ENCODE data around the gene MVB12B.

The MVB12B gene

DNA sequence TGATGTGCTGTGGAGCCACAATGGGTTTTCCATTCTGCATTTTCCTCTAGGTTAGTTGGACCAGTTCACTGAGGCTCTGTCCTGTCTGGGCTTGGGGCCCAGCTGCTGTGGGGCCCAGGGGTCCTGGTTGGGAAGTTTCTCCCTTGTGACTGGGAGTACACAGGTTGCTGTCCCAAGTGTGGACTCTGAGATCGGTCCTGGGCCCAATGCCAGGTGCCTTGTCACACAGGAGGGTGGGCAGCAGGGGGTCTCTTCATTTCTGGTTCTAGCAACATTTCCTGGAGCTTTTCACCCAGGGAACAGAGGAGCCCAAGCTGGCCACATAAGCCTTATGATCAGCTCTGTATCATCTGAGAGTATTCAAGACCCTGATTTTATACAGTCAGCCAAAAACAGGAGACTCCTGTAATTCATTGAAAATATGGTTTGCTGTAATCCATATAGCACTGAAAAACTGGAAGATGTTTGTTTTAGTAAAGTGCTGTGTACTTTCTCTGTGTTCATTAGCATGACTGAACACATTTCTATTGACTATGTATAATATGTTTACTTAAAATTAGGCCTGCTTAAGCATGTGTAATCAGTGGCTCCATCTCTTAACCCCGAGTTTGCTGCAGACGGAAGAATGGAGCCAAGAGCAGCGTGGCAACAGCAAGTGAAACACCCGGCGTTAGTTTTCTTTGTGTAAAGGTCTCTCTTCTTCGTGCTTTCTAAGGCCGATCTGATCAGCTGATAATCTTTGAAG, 62.5 kb downstream of the MVB12B start:
- no peak for DNase-seq

DNA sequence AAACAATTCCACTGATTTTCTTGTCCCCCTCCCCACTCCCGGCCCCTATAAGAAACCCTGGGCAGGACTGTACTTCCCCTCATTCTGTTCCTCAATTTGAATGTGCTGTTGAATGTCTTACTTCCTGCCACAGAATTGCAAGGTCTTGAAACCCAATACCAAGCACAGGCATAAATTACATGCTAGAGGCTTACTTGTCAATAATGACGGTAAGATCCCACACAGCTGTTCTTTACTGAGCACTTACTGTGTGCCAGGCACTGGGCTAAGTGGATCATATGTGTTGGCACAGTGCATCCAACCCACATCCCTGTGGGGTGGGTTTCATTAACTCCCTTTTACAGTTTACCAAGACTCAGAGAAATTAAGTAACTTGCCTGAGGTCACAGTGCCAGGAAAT, 63.4 kb downstream of the MVB12B start:
- no peak for DNase-seq

DNA sequence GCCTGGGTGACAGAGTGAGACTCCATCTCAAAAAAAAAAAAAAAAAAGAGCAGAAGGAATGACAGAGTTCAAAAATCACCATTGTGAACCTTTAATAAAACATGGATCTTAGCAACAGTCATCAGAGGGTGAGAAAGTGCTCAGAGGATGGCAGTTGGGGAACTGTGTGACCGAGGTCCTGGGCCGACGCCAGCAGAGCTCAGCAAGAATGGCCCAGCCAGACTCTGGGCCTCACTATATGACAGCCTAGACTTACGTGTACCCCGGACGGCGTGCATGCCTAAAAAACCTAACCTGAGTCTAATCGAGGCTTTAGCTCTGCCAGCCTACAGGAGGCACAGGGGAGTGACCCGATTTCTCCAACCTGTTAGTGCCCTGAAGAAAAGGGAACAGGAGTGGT, 64.3 kb downstream of the MVB12B start:
- DNase-seq, result no peak

DNA sequence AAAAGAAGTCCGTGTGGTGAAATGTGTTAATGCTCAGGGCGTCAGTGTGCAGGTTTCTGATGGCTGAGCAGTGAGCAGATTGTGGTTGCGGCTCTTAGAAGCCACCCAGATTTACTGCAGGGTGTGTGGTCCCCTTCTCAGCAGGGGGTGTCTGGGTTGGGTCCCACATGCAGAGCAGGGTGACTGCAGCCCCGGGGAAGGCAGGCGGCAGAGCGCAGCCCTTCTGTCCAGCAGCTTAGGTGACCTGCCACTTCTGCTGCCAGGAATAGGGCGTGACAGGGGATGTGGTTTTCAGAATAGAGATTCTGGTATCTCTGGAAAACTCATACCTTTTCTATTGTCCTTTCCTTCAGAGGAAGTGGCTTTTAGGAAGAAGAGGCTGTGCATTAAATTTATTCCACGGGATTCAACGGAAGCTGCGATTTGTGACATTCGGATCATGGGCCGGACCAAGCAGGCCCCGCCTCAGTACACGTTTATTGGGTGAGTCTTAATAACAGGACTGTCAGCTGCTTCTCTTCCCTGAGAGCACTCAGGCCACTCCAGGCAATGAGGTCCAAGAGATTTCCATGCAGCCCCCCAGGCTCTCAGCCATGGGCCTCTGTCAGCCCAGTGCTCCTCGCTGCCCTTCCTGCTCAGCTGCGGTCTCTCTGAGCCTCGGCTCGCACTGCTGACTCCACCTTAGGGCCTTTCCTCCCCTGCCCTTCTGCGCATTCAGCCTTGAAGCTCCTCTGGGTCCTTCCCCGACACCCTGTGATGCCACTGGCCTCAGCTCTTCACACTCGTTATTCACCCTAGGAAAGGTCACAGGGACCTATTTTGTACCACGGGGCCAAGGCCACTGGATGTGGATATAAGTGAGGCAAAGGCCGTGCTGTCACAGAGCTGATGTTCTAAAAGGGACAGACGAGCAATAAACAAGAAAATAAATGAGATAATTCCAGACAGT, 65.4 kb downstream of the MVB12B start:
- DNase-seq, result no peak

DNA sequence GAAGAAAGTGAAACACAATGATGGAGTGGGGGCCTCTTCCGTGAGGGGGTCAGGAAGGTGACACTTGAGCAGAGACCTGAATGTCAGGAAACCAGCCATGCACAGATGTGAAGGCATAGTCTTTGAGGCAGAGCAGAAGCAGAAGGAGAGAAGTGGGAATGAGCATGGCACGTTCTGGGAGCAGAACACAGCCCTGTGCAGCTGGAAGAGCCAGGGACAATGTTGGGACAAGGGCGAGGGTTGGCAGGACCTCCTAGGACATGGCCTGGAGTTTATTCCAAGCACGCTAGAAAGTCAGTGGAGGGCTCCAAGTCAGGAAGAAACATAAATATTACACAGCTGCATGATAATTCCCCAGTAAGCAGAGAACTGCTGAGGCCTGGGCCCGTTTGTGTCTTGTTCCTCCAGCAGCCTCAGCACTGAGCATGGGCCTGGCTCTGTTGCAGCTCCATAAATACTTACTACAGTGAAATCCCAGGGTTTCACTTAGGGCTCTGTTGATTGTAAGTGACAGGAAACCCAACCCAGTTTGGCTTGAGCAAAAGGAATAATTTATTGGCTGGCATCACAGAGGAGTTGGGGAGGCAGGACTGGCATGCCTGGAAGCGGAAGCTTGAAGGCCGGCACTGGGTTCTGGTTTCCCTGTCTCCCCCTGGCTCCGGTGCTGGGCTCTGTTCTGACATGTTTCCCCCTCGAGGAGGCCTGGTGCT, 66.2 kb downstream of the MVB12B start:
- no peak for DNase-seq

DNA sequence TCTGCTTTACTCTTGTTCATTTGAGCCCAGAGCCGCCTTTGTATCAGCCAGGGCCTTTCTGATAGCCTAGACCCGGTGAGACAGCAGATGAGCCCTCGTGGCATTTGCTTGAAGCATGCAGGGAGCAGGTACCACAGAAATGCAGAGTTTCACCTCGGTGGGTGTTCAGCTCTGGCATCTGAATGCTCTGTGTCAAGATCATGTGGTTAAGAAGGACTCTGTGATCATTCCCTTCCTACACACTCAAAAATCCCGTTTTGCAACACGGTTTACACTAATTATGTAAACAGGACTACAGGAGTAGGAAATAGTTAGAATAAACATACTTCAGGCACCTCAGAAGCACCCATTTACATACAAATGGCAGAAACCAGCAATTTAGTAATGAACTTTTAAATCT, 67.2 kb downstream of the MVB12B start:
- DNase-seq, result no peak

DNA sequence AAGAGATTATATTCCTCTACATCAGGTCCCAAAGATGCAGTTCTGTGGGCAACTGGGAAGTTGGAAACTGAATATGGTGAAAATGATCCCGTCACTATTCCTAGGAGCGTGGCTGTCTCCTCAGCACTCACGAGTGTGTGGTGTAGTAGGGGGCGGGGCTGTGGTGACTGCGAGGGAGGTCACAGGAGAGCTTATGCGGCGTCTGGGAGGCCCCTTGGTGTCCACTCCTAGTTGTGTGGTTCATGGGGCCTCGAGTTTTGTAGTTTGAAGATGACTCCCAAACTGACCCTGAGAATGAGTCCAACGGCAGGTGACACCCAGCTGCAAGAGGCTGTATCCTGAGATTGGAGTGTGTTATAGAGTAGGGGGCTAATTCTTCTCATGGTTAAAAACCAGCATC, 68.2 kb downstream of the MVB12B start:
- no peak for DNase-seq

DNA sequence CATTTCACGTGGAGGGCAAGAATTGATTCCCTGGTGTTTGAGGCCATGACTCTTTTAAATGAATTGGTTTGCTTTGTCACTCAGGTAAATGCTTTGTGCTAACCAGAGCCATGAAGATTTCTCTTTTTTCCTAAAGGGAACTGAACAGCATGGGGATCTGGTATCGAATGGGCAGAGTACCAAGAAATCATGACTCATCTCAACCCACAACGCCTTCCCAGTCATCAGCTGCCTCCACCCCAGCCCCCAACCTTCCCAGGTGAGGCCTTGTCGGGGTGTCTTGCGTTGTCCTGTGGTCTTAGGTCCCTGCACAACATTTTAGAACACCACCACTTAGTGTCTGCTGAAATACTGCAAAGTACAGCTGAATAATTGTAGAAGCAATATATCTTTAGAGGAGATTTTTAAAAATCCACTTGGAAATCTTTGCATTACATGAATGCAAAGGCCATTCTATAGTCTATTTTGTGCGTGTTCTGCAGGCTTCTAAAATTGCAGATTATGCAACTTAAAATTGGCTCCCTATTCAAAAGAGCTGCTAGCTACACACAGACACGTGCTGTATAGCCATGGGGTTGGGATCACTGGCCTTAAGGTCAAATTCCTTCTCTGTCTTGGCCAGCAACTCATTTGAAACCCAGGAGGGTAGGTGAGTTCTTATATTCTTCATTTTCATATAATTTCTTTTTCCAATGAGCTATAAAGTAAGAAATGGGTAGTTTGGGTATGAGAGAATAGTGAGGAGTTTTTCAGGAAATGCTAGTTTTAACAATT, 69.0 kb downstream of the MVB12B start:
- DNase-seq, result no peak

DNA sequence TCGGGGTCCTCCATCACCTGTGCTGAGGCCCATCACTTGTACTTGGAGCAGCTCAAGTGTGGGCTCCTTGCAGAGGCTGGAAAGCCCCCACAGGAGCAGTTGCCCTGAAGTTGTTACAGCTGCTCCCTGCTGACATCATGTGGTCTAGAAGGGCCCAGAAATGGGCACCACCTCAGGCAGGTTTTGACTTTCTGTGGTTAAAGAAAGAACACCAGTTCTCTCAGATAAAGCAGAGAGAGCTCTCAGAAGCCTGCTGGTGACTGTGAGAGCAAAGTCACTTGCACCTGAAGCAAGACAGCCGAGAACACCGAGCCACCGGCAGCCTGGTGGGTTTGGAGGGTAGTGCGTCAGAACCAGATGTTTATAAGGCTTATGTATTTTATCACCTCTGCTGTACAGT, 70.4 kb downstream of the MVB12B start:
- no peak for DNase-seq

DNA sequence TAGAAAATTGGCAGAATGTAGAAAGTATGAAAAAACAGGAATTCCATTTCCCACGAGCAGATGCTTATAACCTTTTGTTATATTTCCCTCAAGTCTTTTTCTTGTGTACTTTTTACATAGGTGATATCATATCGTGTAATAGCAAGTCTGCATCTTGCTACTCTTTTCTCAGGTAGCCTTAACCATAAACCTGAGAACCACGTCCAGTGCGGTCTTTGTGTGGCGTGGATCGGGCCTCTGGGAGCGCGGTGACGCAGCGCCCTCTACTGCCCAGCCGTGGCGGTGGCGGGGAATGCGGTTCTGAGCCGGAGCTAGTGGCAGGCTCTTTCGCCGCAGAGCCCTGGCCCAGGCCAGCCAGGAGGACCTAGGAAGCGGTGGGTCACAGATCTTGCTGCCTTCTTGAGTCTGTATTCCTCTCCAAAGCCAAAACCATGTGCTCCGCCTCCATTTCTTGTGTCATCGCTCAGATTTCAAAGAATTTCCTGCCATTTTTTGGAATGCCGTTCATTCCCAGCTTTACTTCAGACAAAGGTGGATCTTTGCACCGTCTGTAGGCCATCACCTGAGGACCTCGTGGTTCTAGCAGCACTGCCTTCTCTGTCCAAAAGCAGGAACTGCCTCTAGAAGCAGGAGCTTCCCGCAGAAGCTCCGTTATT, 71.9 kb downstream of the MVB12B start:
- DNase-seq, result no peak

DNA sequence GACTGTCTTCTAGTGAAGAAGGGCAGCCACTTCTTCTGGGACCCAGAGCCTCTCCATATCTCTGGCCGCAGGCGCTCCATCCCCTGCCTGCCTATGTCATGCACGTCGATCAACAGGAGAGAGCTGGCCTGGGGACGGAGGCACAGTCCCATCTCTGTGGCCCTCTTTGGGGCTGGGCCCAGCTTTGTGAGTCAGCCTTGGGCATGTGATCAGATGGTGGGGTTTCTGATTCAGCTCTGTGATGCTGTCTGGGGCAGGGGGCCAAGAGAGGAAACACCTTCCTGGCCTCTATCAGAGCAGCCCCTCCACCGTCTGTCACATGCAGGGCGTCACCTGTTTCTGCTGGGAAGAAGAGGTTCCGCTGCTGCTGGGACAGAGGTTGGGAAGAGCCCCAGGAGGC, 72.6 kb downstream of the MVB12B start:
- no peak for DNase-seq

DNA sequence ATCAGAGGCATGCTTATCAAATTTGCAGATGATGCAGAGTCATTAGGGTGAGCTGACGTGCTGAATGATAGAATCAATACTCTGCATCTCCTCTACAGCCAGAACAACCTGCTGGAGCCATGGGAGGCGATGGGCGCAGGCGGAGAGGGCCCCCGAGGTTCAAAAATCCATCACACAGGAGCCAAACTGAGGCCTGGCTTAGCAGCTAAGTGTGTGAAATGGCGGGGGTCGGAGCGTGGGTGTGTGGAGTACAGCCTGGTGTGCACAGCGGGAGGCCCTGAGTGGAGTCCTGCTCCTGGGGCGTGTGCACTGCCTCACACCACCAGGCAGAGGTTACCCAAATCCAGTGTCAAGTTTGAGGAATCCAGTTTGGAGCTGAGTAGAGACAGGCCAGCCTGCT, 73.2 kb downstream of the MVB12B start:
- DNase-seq, result no peak

DNA sequence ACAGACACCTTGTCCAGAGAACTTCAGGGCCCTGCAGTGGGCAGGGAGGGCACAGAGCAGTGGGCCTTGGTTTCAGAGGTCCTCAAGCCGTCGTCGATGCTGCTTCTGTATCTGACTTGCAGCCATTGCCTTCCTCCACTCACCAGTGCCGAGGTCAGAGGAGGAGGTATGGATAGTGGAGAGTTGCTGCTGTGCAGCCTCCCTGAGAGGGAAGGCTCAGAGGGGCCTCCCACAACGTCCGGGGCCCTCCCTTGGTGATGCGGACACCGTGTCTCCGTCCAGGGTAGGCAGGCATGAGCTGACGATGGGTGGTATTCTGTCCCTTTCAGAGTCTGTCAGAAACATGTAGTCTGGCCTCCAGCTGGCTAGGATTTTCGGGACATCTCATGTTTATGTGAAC, 73.9 kb downstream of the MVB12B start:
- no peak for DNase-seq

DNA sequence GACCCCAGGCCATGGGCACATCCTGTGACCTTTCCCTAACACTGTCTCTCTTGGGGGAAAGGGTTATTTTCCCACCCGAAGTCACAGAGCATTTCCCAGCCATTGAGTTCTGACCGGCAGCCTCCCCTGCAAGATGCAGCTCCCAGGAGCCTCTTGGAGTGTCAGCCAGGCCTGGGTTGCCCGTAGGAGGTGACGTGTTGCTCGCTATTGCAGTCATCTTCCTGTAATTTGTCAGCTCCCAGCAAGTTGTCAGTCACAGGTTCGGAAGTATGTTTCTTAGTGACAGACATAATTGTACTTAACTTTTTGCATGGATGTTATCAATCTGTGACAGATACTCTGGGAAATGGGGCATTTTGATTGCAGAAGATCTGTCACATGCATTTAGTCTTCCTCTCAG, 74.5 kb downstream of the MVB12B start:
- DNase-seq, result no peak

DNA sequence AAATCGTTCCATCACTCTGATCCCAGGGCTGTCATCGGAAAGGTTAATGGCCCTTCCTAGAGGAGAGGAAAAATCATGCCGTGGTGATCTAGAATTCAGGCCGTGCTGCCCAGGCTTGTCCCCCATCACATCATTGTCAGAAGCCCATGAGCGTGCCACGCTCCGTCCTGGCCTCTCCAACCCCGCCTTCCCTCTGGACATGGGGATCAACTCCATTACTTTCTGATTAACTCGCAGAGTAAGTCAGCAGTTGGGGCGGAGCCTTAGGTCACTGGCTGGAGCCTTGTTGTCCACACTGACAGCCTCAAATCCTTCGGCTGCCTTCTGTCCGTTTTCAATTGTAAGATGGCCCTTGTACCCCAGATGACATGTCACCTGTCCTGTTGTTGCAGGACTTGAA, 75.0 kb downstream of the MVB12B start:
- DNase-seq, result no peak

DNA sequence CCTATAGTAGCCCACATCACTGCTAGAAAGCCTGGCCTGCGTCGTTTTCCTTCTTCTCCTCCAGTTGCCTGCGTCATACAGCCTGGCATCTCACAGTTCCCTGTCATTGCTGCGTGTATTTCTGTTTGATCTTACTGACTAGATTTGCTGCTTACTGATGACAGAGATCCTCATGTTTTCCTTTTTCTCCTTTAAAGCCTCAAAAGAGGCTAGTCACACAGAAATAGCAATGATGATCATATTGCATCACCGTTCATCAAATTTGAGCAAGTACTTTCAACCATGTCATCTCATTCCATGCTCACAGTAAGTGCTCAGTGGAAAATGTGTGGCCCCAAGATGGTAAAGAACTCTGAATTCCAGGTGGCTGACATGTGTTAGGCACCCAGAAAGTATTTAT, 76.8 kb downstream of the MVB12B start:
- DNase-seq, result no peak

DNA sequence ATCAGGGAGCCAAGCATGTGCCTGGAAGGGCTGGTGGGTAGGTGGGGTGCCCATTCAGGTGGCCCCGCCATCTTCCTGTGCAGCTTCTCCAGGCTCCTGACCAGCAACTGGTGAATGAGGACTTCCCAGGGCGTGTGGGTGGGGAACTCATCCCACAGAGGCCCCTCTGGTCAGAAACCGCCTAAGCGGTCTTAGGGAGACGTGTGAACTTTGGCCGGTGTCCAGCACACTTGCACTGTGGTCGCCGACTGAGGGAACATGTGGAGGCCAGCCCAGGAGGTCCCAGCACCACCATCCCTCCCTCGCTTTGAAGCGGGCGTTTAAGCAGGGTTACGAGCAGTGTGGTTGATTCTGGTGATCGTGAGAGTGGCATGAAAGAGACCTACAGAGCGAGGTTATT, 77.8 kb downstream of the MVB12B start:
- DNase-seq, result no peak

DNA sequence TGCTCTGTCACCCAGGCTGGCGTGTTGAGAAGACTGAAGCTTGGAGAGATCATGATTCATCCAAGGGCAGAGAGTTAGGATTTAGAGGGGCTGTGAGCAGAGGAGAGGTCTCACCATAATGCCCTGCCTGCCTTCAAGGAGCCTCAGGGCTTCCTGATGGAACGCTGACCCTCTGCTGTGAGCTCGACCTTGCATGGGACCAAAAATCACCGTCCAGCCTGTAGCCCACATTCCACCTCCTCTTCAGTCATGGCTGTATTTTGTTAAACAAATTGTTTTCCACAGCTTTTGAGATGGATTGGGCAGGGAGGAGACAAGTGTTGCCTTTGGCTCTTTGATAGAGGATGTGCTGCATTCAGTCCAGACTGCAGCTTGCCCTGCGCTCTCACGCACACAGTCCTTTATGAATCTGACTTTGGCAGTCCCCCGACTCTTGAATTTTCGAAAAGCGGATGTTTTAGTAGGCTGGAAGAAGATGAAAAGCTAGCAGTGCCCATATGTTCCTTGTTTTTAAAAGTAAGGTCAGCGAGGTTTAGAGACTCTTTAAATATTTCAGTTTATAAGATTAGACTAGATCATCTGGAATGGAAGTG, 79.5 kb downstream of the MVB12B start:
- DNase-seq, result no peak

DNA sequence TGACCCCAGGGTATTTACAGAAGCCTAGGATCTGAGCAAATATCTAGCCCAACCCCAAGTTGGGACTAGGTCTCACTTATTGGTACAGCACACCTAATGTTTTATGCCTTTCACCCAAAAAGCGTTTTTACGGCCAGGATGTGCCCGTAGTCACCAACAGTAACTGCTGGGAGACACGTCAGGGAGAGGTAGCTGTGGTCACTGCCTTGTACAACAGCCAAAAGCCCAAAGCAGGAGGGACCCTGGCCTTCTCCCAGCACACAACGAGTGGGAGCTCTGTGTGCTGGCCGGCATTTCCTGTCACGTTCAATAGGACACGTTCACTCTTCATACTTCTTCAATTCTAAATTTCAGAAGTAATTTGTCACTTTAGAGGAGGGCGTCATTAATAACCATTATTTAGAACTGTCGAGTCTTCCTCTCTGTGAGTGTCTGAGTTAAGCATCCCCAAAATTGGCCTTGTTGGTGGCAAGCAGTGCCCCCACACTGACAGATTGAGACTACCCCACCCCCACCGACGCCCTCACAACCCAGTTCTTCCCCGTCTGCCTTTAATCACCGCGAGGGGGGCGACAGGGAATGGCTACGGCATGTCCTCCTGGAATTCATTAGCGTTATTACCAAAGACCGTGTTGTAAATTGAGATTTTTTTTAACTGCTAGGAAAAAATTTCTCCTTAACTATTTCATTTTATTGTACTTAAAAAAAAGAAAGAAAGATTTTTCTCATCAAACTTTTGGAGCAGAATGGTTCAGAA, 80.7 kb downstream of the MVB12B start:
- no peak for DNase-seq

DNA sequence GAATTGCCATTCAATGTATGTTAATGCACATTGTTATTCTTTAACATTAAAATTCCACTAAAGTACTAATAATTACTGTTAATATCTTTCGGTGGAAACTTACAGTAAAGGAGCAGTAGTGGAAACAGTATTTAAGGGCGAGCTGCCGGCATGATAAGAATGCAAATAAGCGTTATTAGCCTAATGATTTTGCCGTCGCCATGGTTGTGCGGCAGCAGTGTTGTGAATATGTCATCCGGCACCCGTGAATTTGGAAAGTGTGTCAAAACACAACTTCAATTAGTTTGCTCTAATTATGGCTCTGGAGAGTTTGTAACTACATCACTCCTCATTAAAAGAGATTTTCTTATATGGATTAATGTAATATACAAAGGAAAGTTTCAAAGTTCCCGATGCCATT, 81.4 kb downstream of the MVB12B start:
- DNase-seq, result no peak

DNA sequence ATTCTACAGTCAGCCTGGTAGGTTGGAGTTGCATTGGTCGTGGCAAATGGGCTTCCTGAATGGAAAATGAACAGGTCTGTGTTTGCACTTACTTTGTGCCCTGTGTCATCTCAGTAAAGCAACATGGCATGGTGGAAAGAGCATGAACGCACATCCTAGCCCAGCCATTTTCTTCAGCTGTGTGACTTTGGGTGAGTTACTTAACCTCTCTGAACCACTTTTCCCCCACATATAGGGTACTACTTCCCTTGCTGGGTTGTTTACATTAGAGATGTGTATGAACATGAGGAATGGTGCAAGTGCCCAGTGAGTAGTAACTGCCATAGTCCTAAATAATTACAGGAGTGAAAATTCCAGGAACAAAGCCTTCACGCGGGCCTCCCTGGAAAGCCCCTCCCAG, 83.6 kb downstream of the MVB12B start:
- DNase-seq, result no peak
